ENCODE data around the gene COL11A1.
A peak's percentile ranks its signal among the peaks of the same experiment; 100 is the strongest.
"Not testable (repeated sequence)": the region's sequence is repeated elsewhere in the genome, so short reads cannot be mapped to it uniquely, and the experiment has no call there.

Gene COL11A1

DNA sequence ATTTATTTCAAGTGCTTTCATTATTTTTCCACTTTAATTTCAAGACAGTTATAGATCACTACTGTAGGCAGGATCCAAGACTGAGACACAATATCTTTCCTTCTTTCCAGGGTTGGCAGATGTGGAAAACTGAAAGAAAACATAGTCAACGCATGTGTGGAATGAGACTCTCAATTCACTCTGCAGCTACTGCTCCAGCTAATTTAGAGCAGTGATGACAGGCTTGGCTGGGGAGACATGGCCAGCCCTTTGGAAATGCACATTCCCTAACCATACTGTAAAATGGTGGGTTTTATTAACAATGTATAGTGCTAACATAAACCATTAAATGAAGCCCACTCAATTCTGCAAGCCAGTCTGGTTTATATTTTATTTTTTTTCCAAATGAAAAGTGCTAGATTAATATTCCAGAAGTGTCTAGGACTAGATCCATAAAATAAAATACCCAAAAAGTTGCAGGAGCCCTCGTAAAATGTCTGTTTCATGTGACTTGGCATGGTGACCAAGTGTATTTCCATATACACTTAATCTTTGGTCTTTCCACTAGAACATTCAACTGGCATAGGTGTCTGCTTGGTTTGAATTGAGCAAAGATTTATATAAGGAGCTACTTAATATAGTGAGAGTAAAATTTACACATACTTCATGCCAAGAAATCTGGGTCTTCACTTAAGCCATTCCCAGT is 32.9 kb downstream of the COL11A1 start:
- DNase-seq: no peak

DNA sequence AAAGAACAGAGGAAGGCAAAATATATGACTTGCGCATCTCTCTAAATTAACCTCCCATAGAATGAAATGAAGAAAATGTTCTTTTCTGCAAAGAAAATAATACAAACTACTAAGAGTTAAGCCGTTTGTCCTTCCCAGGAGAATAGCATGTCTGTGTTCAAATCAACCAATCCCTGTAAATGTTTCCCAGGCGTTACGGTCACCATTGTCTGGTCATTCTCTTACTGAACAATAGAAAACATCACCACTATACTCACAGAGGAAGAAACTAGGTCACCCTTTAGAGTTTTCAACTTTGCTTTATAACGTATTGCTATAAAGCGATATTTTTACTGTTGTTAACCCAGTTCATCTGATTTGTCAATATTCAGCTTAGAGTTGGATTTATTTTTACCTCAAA is 34.1 kb downstream of the COL11A1 start:
- no peak for DNase-seq

DNA sequence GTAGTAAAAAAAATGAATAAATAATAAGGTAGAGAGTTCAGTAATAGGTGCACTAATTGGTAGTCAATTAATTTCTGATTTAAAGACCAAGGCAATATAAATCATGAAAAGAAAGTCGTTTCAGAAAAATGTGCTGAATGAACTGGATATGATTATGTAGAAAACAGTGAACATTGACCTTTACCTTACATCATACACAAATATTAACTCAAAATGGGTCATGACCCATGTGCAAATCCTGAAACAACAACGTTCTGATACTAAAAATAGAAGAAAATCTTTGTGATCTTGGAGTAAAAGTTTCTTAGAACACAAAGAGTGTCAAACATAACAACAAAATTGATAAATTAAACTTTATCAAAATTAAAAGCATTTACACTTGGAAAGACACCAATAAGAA is 39.1 kb downstream of the COL11A1 start:
- no peak for DNase-seq

DNA sequence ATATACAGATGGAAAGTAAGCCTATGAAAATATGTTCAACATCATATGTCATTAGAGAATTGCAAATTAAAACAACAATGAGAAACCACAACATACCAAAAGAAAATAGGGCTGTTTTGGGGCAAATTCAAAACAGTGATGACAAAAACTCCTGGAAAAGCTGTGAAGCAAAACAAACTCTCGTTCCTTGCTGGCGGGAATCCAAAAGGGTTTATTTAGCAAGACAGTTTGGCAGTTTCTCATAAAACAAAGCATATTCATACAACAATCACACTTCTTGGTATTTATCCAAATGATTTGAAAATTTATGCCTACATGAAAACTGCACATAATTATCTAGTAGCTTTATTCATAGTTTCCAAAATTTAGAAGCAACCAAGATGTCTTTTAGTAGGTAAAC is 44.4 kb downstream of the COL11A1 start:
- no peak for DNase-seq

DNA sequence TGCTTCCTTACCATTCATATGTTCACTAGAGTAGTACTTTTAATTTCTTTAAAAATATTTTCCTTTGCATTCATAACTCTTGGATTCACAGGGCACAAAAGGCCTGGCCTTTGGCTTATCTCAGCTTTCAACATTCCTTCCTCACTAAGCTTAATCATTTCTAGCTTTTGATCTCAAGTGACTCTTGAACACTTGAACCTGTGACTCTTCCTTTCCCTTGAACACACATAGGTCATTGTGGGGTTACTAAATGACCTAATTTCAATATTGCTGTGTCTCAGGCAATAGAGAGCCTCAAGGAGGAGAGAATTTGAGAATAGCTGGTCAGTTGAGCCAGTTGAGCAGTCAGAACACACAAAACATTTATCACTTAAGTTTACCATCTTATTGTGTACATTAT is 49.9 kb downstream of the COL11A1 start:
- no peak for DNase-seq

DNA sequence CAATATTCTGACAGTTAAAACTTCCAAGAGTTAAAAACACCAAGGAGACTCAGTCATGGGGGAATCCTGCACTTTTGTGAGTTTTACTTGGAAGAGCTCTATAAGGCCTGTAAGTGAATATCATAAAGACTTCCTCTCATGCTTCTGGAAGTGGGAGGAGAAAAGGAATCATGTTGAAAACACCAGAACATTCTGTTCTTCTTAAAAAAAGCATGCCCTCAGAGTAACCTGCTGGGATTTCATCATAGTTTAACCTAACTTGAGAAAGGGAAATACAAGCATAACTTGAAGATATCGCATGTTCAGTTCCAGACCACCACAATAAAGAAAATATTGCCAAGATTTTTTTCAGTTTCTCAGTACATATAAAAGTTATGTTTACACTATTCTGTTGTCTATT is 51.9 kb downstream of the COL11A1 start:
- no peak for DNase-seq

DNA sequence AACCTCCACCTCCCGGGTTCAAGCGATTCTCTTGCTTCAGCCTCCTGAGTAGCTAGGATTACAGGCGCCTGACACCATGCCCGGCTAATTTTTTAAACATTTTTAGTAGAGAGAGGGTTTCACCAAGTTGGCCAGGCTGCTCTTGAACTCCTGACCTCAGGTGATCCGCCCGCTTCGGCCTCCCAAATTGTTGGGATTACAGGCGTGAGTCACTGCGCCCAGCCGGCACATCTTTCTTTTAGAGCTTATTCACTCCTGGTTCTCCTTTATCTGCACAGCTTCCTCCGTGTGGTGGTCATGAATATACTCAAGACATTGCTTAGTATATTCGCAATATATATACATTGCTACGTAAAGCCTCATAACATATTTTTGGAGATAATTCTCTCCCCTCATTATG is 80.2 kb downstream of the COL11A1 start:
- DNase-seq: not testable (repeated sequence)

DNA sequence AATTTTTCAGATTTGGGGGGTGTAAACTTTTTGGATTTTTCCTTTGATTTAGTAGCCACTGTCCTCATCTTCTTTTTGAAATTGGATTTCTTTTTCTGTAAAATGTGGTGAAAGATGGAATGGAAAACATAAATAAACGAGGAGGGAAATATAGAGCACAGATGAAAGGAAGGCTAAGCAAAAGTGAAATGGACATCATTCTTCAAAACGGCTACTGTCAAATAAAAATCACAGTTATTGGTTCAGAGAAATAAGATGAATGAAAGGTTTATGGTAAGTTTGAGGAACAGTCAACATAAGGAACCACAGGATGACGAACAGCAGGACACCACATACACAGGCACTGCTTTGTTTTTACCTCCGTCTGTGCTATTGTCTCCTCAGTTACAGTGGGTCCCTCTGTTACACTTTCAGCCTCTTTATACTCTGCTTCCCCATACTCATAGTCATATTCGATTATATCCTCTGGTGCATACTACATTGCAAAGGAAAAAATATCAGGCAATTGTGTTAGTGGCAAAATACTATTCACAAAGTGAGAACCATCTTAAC is 82.4 kb downstream of the COL11A1 start:
- DNase-seq: no peak

DNA sequence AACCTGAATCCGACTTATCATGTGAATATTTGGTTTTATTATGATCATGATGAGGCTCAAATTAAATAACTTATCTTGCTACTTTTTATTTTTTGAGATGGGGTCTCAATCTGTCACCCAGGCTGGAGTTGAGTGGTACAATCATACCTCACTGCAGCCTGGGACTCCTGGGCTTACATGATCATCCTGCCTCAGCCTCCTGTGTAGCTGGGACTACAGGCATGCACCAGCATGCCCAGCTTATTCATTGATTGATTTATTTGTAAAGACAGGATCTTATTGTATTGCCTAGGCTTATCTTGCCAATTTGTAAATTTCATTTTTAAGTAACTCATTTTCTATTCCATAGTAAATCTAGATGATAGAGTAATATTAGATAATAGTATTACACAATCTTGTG is 84.3 kb downstream of the COL11A1 start:
- no peak for DNase-seq

DNA sequence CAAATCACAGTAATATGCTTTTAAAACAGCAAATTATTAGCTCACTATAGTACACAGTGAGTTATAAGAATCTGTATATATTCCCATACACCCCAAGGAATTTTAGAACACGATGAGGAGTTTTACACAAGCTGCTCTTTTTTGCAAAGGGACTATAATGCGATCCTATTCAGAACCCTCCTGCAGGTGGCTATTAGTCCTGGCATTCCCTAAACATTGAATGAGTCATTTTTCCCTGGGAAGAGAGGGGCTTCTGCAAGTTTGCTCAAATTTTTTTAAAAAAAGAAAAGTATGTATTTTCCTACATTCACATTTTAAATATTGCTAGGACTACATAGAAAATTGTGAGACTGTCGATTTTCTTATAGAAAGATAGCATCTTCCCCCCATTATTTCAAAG is 106.3 kb downstream of the COL11A1 start:
- no peak for DNase-seq

DNA sequence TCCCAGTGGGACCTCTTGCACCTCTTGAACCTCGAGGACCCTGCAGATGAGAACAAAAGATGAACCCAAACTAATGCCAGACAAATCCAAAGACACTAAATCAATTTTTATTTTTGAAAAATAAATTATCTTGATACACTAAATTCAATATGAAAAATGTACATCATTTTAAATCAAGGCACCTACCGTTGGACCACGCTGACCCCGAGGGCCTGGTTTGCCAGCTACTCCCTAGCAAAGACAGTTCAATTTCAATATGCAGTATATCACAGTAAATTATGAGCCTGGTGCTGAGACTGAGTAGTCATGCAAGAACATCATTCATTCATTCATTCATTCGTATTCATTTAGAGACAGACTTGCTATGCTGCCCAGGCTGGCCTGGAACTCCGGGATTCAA is 129.4 kb downstream of the COL11A1 start:
- no peak for DNase-seq

DNA sequence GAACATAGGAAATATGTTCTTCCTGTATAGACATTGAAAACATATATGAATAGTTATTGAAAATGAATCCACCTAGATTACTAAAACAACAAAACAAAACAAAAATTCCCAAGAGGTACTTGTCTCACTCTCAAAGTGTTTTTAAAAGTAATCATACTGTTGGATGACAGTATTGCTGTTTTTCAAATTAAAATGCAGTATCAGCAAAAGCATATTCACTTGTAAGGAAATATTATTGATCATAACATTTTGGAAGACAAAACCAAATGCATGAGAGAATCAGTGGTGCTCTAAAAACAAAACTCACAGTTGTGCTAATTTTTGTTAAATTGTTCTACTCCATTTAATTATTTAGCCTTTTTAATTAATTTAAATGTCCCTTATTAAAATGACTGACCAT is 131.0 kb downstream of the COL11A1 start:
- DNase-seq: no peak

DNA sequence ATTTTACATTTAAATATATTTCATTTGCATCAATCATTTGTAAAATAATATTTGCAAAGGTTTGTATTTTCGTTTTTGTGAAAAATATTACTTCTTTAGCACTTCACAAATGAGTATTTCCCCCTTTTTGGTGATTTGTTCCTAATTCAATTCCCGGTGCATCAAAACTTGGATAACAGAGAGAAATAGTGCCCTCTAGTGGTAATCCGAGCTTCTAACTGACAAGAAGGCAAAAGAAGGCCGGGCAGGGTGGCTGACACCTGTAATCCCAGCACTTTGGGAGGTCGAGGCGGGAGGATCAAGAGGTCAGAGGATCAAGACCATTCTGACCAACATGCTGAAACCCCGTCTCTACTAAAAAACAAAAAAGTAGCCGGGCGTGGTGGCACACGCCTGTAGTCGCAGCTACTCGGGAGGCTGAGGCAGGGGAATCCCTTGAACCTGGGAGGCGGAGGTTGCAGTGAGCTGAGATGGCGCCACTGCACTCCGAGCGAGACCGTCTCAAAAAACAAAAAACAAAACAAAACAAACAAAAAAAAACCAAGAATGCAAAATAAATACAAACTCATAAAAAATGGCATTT is 137.7 kb downstream of the COL11A1 start:
- DNase-seq: peak; percentile 53

DNA sequence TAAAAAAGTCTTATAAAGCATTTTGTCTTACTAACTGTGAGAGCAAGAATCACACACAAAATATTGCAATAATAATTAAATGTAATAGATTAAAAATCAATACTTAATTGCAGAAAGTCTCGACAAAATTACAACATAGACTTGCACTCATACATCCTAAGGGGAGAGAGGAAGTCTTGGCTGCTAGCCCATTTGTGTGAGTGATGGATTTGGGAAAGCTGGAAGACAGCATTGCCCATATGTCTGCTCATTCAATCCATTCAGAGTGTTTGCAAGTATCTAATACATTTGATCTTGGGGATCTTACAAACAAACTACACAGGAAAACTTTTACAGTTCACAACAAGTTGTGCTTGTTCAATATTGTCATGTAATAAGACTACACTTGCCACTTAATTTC is 140.5 kb downstream of the COL11A1 start:
- no peak for DNase-seq

DNA sequence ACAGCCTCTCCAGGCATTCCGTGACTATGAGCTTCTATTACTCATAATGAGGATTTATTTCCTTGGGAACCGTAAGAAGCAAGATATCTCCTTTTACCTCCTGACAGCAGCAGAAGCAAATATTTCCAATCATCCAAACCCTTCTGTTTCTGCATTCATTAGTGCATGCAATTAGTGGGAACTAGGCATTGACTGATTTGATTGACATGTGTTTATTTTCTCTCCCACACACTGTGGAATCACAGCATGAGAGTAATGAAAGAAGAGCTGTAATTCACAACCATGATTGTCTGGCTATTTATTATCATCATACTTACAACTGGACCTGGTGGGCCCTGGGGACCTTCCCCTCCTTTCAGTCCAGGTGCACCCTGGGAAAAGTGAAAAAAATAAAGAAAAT is 146.8 kb downstream of the COL11A1 start:
- no peak for DNase-seq

DNA sequence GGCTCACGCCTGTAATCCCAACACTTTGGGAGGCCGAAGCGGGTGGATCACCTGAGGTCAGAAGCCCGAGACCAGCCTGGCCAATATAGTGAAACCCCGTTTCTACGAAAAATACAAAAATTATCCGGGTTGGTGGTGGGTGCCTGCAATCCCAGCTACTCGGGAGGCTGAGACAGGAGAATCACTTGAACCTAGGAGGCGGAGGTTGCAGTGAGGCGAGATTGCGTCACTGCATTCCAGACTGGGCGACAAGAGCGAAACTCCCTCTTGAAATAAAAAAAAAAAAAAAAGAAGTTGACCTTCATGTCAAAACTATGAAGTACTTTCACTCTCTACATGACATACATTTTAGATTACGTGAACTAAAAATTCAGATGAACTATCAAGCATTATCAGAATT is 153.7 kb downstream of the COL11A1 start:
- DNase-seq: no peak

DNA sequence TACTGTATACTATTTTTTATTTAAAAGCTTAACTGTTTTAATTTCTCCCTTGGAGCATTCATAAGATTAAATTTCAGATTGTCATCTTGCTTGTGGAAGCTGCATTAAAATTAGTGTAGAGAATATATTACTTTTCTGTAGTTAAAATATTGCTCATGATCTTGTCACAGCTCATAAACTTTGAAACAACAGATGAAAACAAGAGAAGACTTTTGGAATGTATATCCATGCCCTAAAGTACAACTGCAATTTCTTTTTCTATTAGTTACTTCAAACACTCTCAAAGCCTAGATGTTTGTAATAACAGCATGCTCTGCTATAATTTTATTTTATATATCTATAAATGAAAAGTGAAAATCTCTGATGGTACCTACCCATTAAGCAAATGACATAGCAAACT is 155.9 kb downstream of the COL11A1 start:
- no peak for DNase-seq

DNA sequence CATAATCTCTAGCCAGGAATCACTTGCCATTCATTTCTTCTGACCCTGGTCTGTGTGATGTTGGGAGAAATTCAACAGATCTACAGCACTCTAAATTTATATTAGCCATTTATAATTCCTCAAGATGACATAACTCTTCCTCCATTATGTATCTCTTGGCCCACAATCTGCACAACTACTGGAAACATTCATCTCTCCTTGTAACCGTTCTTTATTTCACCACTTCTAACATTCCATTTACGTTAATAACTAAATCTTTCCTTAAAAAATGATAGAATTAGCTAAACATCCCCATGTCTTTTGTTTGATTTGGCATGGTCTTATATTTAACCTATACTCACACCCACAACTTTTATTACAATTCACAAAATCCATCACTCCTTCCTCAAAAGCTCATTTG is 166.0 kb downstream of the COL11A1 start:
- no peak for DNase-seq

DNA sequence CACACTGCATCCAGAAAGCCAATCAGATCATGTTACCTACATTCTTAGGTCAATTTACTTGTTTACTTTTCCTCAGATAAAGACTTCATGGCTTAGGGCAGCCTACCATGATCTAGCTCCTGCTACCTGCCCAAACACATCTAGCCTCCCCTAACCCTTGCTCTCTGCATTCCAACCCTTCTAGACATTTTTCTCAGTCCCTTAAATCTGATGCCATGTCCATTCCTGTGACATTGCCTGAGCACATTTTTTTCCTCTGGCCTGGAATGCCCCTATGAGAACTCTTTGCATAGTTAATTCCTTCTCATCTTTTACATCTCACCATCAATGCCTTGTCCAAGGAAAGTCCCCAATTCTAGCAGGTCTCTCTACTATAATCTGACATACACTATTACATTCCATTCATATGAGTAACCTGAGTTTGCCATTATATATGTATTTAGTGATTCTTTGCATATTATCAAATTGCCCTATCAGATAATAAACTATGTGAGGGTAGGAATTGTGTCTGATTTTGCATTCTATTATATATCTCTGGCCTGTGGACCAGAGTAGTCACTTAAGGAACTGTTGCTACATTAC is 166.9 kb downstream of the COL11A1 start:
- no peak for DNase-seq

DNA sequence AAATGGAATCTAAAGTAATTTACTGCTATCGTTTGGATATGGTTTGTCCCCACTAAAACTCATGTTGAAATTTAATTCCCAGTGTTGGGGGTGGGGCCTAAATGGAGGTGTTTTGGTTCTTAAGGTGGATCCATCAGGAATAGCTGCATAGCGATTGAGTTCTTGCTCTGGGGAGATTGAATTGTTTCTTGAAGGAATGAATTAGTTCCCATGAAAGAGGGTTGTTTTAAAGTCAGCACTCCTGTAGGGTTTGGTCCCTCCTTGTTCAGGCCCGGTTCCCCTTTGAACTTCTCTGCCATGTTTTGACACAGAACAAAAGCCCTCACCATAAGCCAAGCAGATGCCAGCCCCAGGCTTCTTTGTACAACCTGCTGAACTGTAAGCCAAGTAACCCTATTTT is 170.9 kb downstream of the COL11A1 start:
- DNase-seq: no peak

DNA sequence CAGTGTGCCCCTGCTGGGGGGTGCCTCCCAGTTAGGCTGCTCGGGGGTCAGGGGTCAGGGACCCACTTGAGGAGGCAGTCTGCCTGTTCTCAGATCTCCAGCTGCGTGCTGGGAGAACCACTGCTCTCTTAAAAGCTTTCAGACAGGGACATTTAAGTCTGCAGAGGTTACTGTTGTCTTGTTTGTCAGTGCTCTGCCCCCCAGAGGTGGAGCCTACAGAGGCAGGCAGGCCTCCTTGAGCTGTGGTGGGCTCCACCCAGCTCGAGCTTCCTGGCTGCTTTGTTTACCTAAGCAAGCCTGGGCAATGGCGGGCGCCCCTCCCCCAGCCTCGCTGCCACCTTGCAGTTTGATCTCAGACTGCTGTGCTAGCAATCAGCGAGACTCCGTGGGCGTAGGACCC is 175.0 kb downstream of the COL11A1 start:
- DNase-seq: not testable (repeated sequence)

DNA sequence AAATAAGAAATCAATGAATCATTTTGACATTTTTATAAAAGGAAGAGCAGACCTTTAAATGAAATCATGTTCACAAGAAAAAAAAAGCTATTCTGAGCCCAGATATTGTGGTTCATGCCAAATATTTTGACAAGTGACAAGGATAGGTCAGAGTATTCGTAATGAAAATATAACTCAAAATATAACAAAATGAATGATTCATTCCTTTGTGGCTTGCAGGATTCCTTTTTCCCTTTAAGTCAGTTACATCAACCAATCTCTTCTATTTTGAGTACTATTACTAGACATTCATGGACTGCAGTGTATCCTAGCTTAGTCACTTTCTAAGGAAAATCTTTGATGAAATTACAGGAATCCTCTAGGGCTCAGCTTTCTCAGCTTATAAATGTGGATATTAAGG is 188.7 kb downstream of the COL11A1 start:
- DNase-seq: no peak

DNA sequence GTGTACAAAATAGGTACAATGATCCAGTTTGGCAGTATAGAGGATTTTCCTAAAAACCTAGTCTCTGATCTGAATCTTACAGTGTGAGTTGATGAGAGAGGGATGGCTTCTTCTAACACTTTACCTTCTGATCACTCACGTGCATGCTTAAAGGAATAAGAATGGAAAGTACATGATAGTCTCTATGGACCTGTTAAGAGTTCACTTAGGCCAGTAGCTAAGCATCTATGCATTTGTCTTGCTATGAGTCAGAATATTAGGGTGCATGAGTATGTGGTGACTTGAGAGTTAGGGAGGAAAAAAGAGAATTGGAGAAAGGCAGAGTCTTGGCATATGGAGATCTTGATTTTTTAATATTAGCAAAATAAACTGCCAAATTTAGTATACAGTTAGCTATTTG is 206.3 kb downstream of the COL11A1 start:
- no peak for DNase-seq

DNA sequence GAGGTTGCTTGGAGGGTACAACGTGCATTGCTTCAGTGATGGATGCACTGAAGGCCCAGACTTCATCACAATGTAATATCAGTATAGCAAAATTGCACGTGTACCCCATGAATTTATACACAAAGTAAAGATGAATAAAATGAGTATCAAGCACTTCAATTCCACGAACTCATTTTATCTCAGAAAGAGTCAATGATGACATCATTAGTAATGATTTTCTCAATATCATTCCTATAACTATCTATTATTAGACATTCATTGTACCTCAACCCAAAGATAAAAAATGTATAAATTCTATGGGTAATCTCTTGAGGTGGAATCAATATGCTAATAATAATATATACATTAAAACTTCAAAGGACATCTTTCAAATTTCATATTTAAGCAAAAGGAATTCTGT is 208.4 kb downstream of the COL11A1 start:
- DNase-seq: no peak

DNA sequence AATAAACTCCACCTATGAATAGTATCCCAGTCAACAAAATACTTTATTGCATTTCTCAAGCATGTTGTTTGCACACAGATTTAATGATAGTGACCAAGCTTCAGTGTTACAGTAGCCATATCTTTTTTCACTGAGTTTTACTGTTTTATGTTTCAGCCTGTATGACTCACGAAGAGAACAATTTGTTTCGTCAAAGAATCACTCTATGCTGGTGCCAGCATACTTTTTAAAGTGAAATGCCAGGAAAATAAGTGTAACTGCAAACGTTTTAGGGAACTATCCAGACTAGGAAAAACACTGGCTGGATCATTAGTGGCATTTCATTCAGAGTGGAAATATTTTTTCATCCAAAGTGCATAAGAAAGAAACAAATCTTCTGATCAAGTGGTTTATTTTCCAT is 210.8 kb downstream of the COL11A1 start:
- DNase-seq: no peak

Data from NCI-H2107 (cell line).